Right lobe of liver (tissue), 4 donors: ENCODE measurements around the gene LRP1.

ENCODE experiments used
- CTCF ChIP-seq, 4 donors: fragments of 200-600 bp in 3 of 4; fragments of 450-650 bp in 1 of 4; IDR thresholded peaks; one replicate each; pipeline versions ENCODE4 v1.5.1 to v1.8.0; 2016 to 2022; ENCODE audit warnings: antibody characterized with exemption in 4 of 4, mild to moderate bottlenecking in 2 of 4
- POLR2A ChIP-seq: fragments of 450-650 bp; IDR thresholded peaks from one replicate; pipeline ENCODE4 v1.6.1; 2017; ENCODE audit warnings: antibody characterized with exemption, mild to moderate bottlenecking
- donor health status: DM: no; HTN: no; CAD: no.
- donor health status: DM: no; HTN: no; CAD: no.
- donor health status: DM: no; HTN: yes; CAD: no.

DNA sequence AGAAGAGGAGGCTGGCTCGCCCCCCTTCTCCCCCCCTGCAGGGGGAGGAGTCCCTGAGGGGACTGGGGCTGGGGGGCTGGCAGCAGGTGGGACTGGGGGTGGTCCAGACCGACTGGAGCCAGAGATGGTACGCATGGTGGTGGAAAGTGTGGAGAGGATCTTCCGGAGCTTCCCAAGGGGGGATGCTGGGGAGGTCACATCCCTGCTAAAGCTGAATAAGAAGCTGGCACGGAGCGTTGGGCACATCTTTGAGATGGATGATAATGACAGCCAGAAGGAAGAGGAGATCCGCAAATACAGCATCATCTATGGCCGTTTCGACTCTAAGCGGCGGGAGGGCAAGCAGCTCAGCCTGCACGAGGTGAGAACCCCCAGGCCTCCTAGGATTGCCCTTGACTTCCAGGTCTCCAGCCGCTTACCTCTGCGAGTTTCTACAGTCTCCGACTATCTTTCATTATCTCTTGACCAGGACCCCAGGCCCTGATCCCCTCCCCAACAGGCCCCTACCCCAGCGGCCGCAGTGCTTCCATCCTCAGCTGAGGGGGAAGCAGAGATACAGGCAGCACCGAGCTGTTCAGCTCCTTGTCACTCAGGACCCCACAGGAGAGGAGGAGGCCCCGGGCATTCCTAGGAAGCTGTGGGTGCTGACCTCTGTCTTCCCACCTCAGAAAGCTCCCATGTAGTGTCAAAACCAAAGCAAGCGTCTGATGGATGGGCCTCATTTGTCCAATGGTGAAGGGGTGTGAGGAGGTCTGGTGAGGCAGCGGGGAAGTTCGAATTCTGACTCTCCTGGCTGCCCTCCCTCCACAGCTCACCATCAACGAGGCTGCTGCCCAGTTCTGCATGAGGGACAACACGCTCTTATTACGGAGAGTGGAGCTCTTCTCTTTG is 36.4 kb upstream of the LRP1 start:
- TF ChIP-seq CTCF (IDR thresholded peaks at IDR 0.05) = no peak
- TF ChIP-seq POLR2A = no peak
